Neuronal stem cell (in vitro differentiated cells): ENCODE measurements around the gene ZMAT3.

Source experiments
- DNase-seq: peaks from one replicate; pipeline ENCODE4 v3.0.0-alpha.2; 2013; ENCODE audit warnings: low spot score
- H2AFZ ChIP-seq: one replicate; pipeline ENCODE4 v1.6.1; 2013; ENCODE audit warnings: mild to moderate bottlenecking, low read length, inconsistent platforms
- H2AK5ac ChIP-seq: 2 replicates; pipeline ENCODE4 v1.6.1; 2013; ENCODE audit warnings: low read depth, mild to moderate bottlenecking, inconsistent platforms, low read length, moderate library complexity, mixed read lengths
- H2BK120ac ChIP-seq: 2 replicates; pipeline ENCODE4 v1.6.1; 2013; ENCODE audit warnings: low read depth, mild to moderate bottlenecking, inconsistent platforms, low read length, moderate library complexity, mixed read lengths
- H2BK12ac ChIP-seq: one replicate; pipeline ENCODE4 v1.6.1; 2013; ENCODE audit warnings: low read length, inconsistent platforms
- H2BK15ac ChIP-seq: 2 replicates; pipeline ENCODE4 v1.6.1; 2013; ENCODE audit warnings: mild to moderate bottlenecking, low read length, inconsistent platforms, mixed read lengths
- H2BK5ac ChIP-seq: one replicate; pipeline ENCODE4 v1.6.1; 2013; ENCODE audit warnings: inconsistent platforms, mild to moderate bottlenecking, low read length, moderate library complexity
- H3K14ac ChIP-seq: one replicate; pipeline ENCODE4 v1.6.1; 2013; ENCODE audit warnings: low read length, inconsistent platforms
- H3K18ac ChIP-seq: 2 replicates; pipeline ENCODE4 v1.6.1; 2013; ENCODE audit warnings: low read length, inconsistent platforms
- H3K23ac ChIP-seq: 2 replicates; pipeline ENCODE4 v1.6.1; 2013; ENCODE audit warnings: low read depth, mild to moderate bottlenecking, mixed read lengths, low read length, inconsistent platforms; ENCODE audit not compliant: poor library complexity
- H3K27ac ChIP-seq: replicated peaks from 3 replicates; pipeline ENCODE4 v1.5.1; 2013; ENCODE audit warnings: low read length, inconsistent platforms
- H3K27me3 ChIP-seq, 3 experiments: 2 replicates each; pipeline ENCODE4 v1.6.1; 2013; ENCODE audit warnings: low read length in 3 of 3, mild to moderate bottlenecking in 2 of 3, inconsistent platforms in 1 of 3, low read depth in 1 of 3, mixed read lengths in 1 of 3, moderate library complexity in 1 of 3; ENCODE audit not compliant: control insufficient read depth in 3 of 3, insufficient read depth in 3 of 3
- H3K36me3 ChIP-seq, 2 donors: replicated peaks in 1 of 2; 2 replicates each; pipeline ENCODE4 v1.6.1; 2013; ENCODE audit warnings: low read length in 2 of 2; ENCODE audit not compliant: control insufficient read depth in 2 of 2, insufficient read depth in 2 of 2
- H3K4ac ChIP-seq: 2 replicates; pipeline ENCODE4 v1.6.1; 2013; ENCODE audit warnings: inconsistent platforms, mild to moderate bottlenecking, low read length, moderate library complexity
- H3K4me1 ChIP-seq, 2 donors: 1 replicate in 1 of 2; 2 replicates in 1 of 2; pipeline ENCODE4 v1.6.1; 2013; ENCODE audit warnings: low read length in 2 of 2, low read depth in 1 of 2; ENCODE audit not compliant: control insufficient read depth in 2 of 2, insufficient read depth in 1 of 2
- H3K4me2 ChIP-seq: one replicate; pipeline ENCODE4 v1.6.1; 2013; ENCODE audit warnings: mild to moderate bottlenecking, low read length, inconsistent platforms; ENCODE audit not compliant: insufficient read depth, poor library complexity, severe bottlenecking
- H3K4me3 ChIP-seq, 2 donors: 2 replicates each; pipeline ENCODE4 v1.5.1; 2013; ENCODE audit warnings: low read length in 2 of 2, mild to moderate bottlenecking in 2 of 2, inconsistent platforms in 1 of 2, moderate library complexity in 1 of 2
- H3K79me1 ChIP-seq: one replicate; pipeline ENCODE4 v1.6.1; 2013; ENCODE audit warnings: low read depth, mild to moderate bottlenecking, inconsistent platforms, low read length, moderate library complexity
- H3K9ac ChIP-seq: one replicate; pipeline ENCODE4 v1.6.1; 2013; ENCODE audit warnings: mild to moderate bottlenecking, low read depth, low read length, inconsistent platforms; ENCODE audit not compliant: poor library complexity
- H3K9me3 ChIP-seq, 2 donors: replicated peaks in 1 of 2; 2 replicates each; pipeline versions ENCODE3 to v1.6.1; 2013; ENCODE audit warnings: low read length in 2 of 2, mild to moderate bottlenecking in 2 of 2, inconsistent platforms in 1 of 2, low read depth in 1 of 2, mixed read lengths in 1 of 2, moderate library complexity in 1 of 2; ENCODE audit not compliant: control insufficient read depth in 2 of 2, insufficient read depth in 1 of 2
- H4K8ac ChIP-seq: one replicate; pipeline ENCODE4 v1.6.1; 2013; ENCODE audit warnings: low read depth, mild to moderate bottlenecking, inconsistent platforms, low read length, moderate library complexity
- H4K91ac ChIP-seq: one replicate; pipeline ENCODE4 v1.6.1; 2013; ENCODE audit warnings: low read length, low read depth, mild to moderate bottlenecking, inconsistent platforms; ENCODE audit not compliant: poor library complexity
- WGBS, 2 donors: extraction: QIAGEN DNeasy Blood & Tissue Kit; methylation state at CpG; one replicate each; pipeline ENCODE4 v1.1.7; 2013; ENCODE audit warnings: missing lambda C conversion rate in 2 of 2, mixed read lengths in 1 of 2; ENCODE audit not compliant: insufficient read length in 2 of 2, insufficient replicate concordance in 1 of 2; ENCODE audit errors: extremely low coverage in 2 of 2; 5-methylcytosine and 5-hydroxymethylcytosine counted together

Gene ZMAT3

DNA sequence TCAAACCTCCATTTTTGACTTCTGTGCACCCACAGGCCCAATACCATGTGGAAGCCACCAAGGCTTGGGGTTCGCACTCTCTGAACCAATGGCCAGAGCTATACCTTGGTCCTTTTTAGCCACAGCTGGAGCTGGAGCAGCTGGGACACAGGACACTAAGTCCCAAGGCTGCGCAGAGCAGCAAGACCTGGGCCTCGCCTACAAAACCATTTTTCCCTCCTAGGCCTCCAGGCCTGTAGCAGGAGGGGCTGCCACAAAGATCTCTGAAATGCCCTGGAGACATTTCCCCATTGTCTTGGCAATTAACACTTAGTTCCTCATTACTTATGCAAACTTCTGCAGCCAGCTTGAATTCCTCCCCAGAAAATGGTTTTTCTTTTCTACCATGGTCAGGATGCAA, 81.3 kb downstream of the ZMAT3 start:
- Histone ChIP-seq H3K4me1 (peaks cover 0 to 1% of the 10 kb centered on the region in 2 donors), H2AFZ (no peak overlapping the region), H3K27me3 (no peaks in the 10 kb centered on the region), H2BK120ac (no peak overlapping the region), H2AK5ac (no peak overlapping the region), H3K4me2 (no peak overlapping the region), H4K8ac (no peak overlapping the region), H3K4me3 (no peak overlapping the region), H2BK5ac (no peak overlapping the region), H3K79me1 (no peaks in the 10 kb centered on the region), H4K91ac (no peak overlapping the region), H3K4ac (no peak overlapping the region), H3K36me3 (no peaks in the 10 kb centered on the region), H3K18ac (no peak overlapping the region), H3K14ac (no peak overlapping the region), H2BK12ac (no peak overlapping the region), H3K9me3 (peaks cover 11% of the 10 kb centered on the region in 2 donors), H2BK15ac (no peak overlapping the region), H3K9ac (no peak overlapping the region), H3K27ac (no peak overlapping the region), H3K23ac (no peak overlapping the region)
- WGBS, 2 donors = no CpG with 5 or more reads among the region's 3 CpGs
- no peak for DNase-seq

DNA sequence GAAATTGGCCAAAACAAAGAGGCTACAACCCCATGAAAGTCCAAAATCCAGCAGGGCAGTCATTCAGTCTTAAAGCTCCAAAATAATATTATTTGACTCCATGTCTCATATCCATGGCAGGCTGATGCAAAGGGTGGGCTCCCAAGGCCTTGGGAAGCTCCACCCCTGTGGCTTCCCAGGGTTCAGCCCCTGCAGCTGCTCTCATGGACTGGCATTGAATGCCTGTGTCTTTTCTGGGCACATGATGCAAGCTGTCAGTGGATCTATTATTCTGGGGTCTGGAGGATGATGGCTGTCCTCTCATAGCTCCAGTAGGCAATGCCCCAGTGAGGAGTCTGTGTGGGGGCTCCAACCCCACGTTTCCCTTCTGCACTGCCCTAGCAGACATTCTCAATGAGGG, 81.8 kb downstream of the ZMAT3 start:
- Histone ChIP-seq H3K23ac (no peak overlapping the region), H4K8ac (no peak overlapping the region), H3K18ac (no peak overlapping the region), H2BK15ac (no peak overlapping the region), H3K4me2 (no peak overlapping the region), H2AK5ac (no peak overlapping the region), H3K4me3 (no peak overlapping the region), H3K9ac (no peak overlapping the region), H2AFZ (no peak overlapping the region), H2BK5ac (no peak overlapping the region), H3K36me3 (no peaks in the 10 kb centered on the region), H2BK120ac (no peak overlapping the region), H3K9me3 (peaks cover 11% of the 10 kb centered on the region in 2 donors), H3K27ac (no peak overlapping the region), H3K14ac (no peak overlapping the region), H3K4me1 (peaks cover 0 to 1% of the 10 kb centered on the region in 2 donors), H3K4ac (no peak overlapping the region), H3K79me1 (no peaks in the 10 kb centered on the region), H3K27me3 (no peaks in the 10 kb centered on the region), H4K91ac (no peak overlapping the region), H2BK12ac (no peak overlapping the region)
- no CpG with 5 or more reads among the region's 1 CpG for WGBS, 2 donors
- no peak for DNase-seq

DNA sequence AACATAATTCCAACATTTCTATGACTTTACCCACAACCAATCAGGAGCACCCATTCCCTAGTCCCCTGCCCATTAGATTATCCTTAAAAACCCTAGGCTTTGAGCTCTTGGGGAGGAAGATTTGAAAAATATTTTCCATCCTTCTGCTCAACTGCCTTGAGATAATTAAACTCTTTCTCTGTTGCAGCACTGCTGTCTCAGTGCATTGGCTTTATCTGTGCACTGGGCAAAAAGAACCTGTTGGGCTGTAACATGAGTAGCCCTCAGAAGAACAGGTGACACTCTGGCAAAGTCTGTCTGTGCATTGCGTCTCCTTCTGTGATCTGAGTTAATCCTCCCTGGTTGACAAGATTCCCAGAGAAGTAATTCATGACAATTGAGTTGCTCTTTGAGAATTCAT, 83.9 kb downstream of the ZMAT3 start:
- no CpG with 5 or more reads among the region's 1 CpG for WGBS, 2 donors
- no peaks in the 10 kb centered on the region for H3K79me1 ChIP-seq
- H2BK5ac ChIP-seq = no peak overlapping the region
- no peak overlapping the region for H3K27ac ChIP-seq
- H3K9ac ChIP-seq = no peak overlapping the region
- H3K18ac ChIP-seq = no peak overlapping the region
- H2AK5ac ChIP-seq = no peak overlapping the region
- no peak overlapping the region for H4K8ac ChIP-seq
- H2BK12ac ChIP-seq = no peak overlapping the region
- H2BK120ac ChIP-seq = no peak overlapping the region
- H2AFZ ChIP-seq = no peak overlapping the region
- no peak overlapping the region for H2BK15ac ChIP-seq
- H3K4me2 ChIP-seq = no peak overlapping the region
- no peaks in the 10 kb centered on the region for H3K36me3 ChIP-seq
- H3K9me3 ChIP-seq = peaks cover 11% of the 10 kb centered on the region in 2 donors
- peaks cover 0 to 1% of the 10 kb centered on the region in 2 donors for H3K4me1 ChIP-seq
- no peak overlapping the region for H4K91ac ChIP-seq
- H3K4me3 ChIP-seq = no peak overlapping the region
- no peak overlapping the region for H3K23ac ChIP-seq
- DNase-seq = no peak
- H3K27me3 ChIP-seq = no peaks in the 10 kb centered on the region
- no peak overlapping the region for H3K4ac ChIP-seq
- no peak overlapping the region for H3K14ac ChIP-seq

DNA sequence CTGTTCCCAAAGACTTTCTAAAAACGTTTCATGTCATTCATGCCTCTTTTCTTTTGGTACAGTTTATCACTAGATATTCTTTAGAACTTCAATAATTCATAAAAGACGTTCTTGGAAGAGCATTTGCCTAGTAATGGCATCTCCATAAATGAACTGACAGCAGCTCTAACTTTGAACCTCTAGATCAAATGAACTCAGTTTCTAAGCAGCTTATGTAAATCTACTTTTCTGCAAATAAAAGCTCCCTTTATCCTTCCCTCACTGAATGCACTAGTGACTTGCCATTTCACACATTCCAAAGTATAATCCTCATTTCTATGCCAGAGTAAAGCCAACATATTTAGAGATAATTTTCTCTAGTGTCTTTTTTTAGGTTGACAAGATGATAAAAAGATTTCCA, 85.2 kb downstream of the ZMAT3 start:
- H3K9me3 ChIP-seq = peaks cover 11% of the 10 kb centered on the region in 2 donors
- DNase-seq = no peak
- H3K4ac ChIP-seq = no peak overlapping the region
- H4K8ac ChIP-seq = no peak overlapping the region
- H2BK5ac ChIP-seq = no peak overlapping the region
- H3K9ac ChIP-seq = no peak overlapping the region
- H3K18ac ChIP-seq = no peak overlapping the region
- no peaks in the 10 kb centered on the region for H3K27me3 ChIP-seq
- no peak overlapping the region for H2AFZ ChIP-seq
- H3K79me1 ChIP-seq = no peaks in the 10 kb centered on the region
- WGBS, 2 donors = no CpG with 5 or more reads among the region's 2 CpGs
- H3K4me1 ChIP-seq = no peaks in the 10 kb centered on the region
- no peak overlapping the region for H3K14ac ChIP-seq
- H3K27ac ChIP-seq = no peak overlapping the region
- no peak overlapping the region for H4K91ac ChIP-seq
- no peak overlapping the region for H3K4me2 ChIP-seq
- H2BK12ac ChIP-seq = no peak overlapping the region
- H3K23ac ChIP-seq = no peak overlapping the region
- H2BK15ac ChIP-seq = no peak overlapping the region
- no peak overlapping the region for H3K4me3 ChIP-seq
- no peak overlapping the region for H2BK120ac ChIP-seq
- no peaks in the 10 kb centered on the region for H3K36me3 ChIP-seq
- H2AK5ac ChIP-seq = no peak overlapping the region
